Eye (tissue), 1 donor: Measurements from ENCODE around the gene WDR86.
A peak's percentile ranks its signal among the peaks of the same experiment; 100 is the strongest.

ENCODE experiments used
- DNase-seq: peaks from one replicate; pipeline ENCODE4 v3.0.0-alpha.2; 2015

WDR86 gene

GRCh38 chr7:151427705-151428377, 18.0 kb upstream of the WDR86 start:
- DNase-seq, result no peak

GRCh38 chr7:151426904-151427704, 17.3 kb upstream of the WDR86 start:
- no peak for DNase-seq

GRCh38 chr7:151426441-151426903, 16.6 kb upstream of the WDR86 start:
- DNase-seq, result no peak

- DNase-seq, result no peak
These were observed 16.0 kb upstream of the WDR86 start for GRCh38 chr7:151425670-151426440.

- DNase-seq, result no peak
These were observed 15.0 kb upstream of the WDR86 start for GRCh38 chr7:151424799-151425198.

GRCh38 chr7:151423936-151424335, 14.1 kb upstream of the WDR86 start:
- no peak for DNase-seq

GRCh38 chr7:151423226-151423625, 13.4 kb upstream of the WDR86 start:
- DNase-seq, result no peak

- DNase-seq, result no peak
These were observed 12.4 kb upstream of the WDR86 start for GRCh38 chr7:151422212-151422611.

GRCh38 chr7:151420144-151420543, 10.3 kb upstream of the WDR86 start:
- no peak for DNase-seq

- DNase-seq, result no peak
These were observed 7.1 kb upstream of the WDR86 start for GRCh38 chr7:151416941-151417315.

GRCh38 chr7:151416112-151416940, 6.5 kb upstream of the WDR86 start:
- no peak for DNase-seq

GRCh38 chr7:151415375-151416105, 5.7 kb upstream of the WDR86 start:
- DNase-seq, result no peak

GRCh38 chr7:151413241-151413640, 3.4 kb upstream of the WDR86 start:
- DNase-seq, result no peak

GRCh38 chr7:151412318-151412717, 2.5 kb upstream of the WDR86 start:
- DNase-seq, result no peak

GRCh38 chr7:151411551-151411950, 1.7 kb upstream of the WDR86 start:
- no peak for DNase-seq

GRCh38 chr7:151410405-151411390, 860 bp upstream of the WDR86 start:
- peak; percentile 87 for DNase-seq

- DNase-seq, result peak; percentile 72
These were observed 785 bp downstream of the WDR86 start for GRCh38 chr7:151408839-151409666.

- no peak for DNase-seq
These were observed 1.4 kb downstream of the WDR86 start for GRCh38 chr7:151408498-151408838.

- no peak for DNase-seq
These were observed 2.8 kb downstream of the WDR86 start for GRCh38 chr7:151406886-151407583.
